RWPE1 (cell line): ENCODE results near the gene AVPR2.

Experiments used
- CTCF ChIA-PET: fragments of 350-600 bp; sonication (Branson Sonifier 250); formaldehyde crosslinking; extraction: SDS; loops from one replicate; lab custom pipeline; 2021; lab: Yijun Ruan, JAX
- POLR2A ChIA-PET: fragments of 400-600 bp; formaldehyde crosslinking; extraction: SDS; loops from one replicate; lab custom pipeline; 2020; ENCODE audit warnings: antibody characterized with exemption; ENCODE audit not compliant: low non-redundant PET; lab: Yijun Ruan, JAX
- DNase-seq: peaks from one replicate; pipeline ENCODE4 v3.0.0; 2012; ENCODE audit warnings: low spot score
- H3K27ac ChIP-seq: fragments of 450-650 bp; 2 replicates; pipeline ENCODE4 v1.5.1; 2017
- CTCF ChIP-seq: fragments of 450-650 bp; conservative IDR thresholded peaks from 2 replicates; pipeline ENCODE4 v1.5.1; 2017; ENCODE audit warnings: low read depth, mild to moderate bottlenecking

The AVPR2 gene

GRCh38 chrX:153889123-153889522, 15.3 kb upstream of the AVPR2 start:
- no peak overlapping the region for H3K27ac ChIP-seq
- DNase-seq = no peak
- no peak for TF ChIP-seq CTCF
- CTCF ChIA-PET = no interaction called here
- POLR2A ChIA-PET = no interaction called here

DNA sequence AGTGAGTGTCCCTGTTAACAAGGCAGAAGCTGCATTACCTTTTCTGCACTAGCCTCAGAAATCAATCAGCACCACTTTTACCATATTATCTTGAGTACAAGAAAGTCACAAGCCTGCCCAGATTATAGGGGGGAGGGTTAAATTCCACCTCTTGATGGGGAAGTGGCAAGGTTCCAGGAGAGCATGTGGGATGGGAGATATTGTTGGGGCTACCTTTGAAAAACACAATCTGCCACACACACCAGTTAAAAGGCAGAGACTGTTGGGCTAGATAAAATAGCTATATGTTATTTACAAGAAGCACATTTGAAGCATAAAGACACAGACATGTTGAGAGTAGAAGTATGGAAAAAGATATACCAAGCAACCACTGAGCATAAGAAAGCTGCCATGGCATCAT, 6.6 kb upstream of the AVPR2 start:
- TF ChIP-seq CTCF = no peak
- no peak for DNase-seq
- H3K27ac ChIP-seq = no peak overlapping the region
- POLR2A ChIA-PET = no interaction called here
- CTCF ChIA-PET = no interaction called here

DNA sequence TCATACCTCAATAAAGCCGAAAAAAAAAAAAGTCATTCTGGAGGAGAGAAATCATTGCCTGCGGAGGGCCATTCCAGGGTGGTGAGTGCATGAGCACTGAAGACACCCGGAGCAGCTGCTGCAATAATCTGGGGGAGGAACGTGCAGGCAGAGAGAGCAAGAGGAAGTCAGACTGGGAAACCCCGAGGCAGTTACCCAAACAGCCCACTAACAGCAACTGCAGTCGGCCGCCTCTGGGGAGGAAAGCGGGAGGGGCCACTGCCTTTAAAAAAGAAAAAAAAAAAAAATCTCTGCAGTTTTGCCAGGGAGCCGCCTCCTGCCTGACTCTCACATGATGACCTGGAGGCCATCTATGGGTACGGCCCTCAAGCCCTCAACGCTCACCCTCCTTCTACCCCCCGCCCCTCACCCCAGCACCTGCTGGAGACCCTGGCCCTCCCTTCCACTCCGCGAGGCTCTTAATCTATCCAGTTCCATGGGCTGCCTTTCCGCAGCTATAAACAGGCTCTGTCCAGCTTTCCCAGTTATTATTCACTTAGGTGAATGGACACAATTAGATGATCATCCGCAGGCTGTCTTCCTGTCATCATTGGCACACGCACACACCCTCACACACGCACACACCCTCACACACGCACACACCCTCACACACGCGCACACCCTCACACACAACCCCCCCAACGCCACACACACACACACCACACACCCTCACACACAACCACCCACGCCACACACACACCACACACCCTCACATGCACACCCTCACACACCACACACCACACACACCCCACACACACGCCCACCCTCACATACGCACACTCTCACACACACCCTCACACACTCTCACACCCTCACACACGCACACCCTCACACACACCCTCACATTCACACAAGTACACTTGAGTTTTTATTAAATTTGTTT, 3.4 kb upstream of the AVPR2 start:
- peak overlapping the region; percentile 89 for H3K27ac ChIP-seq
- CTCF ChIA-PET = interaction anchor here (0.7 to 1.0 kb wide), 3 partner anchors 22 to 345 kb away, joined by 3 to 8 read pairs (median 3); partner anchors contain the start of gene DUSP9
- DNase-seq = peak; percentile 81
- POLR2A ChIA-PET = no interaction called here
- TF ChIP-seq CTCF = no peak

DNA sequence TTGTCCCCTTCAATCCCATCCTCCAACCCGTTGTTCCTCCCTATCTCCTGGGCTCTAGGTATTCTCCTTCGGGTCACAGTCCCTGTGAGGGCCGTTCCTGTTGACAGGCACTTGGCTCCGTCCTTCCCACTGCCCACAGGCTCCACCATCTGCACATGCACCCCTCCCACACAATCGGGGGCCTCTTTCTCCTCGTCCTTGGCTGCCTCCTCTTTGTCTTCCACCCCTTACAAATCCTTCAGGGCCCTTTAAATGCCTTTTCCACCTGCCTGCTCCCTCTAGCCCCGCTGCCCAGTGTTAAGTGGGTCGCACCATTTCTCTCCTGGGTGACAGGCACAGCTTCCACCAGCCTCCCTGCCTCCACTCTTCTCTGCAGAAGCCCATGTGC, 2.7 kb upstream of the AVPR2 start:
- no peak for DNase-seq
- no peak for TF ChIP-seq CTCF
- ChIA-PET POLR2A (no interaction called here), CTCF (interaction anchor here (1.0 kb wide), 1 partner anchor 21 kb away, joined by 3 read pairs; no protein-coding TSS in a partner anchor)
- H3K27ac ChIP-seq = peak overlapping the region; percentile 89

DNA sequence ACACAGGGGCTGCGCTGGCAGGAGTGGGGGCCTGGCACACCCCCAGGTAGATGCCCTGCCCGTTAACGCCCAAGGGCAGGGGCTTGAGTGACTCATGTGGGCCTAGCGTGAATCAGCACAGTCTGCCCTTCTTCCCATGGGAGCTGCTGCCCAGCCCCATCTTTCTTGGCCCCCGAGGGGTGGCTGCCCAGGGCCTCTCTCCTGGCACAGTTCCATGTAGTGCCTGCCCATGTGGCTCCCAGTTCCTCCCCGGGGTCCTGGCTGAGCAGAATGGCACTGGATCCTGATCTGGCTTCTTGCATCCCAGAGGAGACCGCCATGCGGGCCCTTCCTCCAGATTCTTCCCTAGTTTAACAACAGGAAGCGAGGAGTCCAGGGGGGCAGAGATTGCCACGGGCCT, 2.1 kb upstream of the AVPR2 start:
- no peak for TF ChIP-seq CTCF
- ChIA-PET POLR2A (no interaction called here), CTCF (no interaction called here)
- no peak for DNase-seq
- H3K27ac ChIP-seq = peak overlapping the region; percentile 89

DNA sequence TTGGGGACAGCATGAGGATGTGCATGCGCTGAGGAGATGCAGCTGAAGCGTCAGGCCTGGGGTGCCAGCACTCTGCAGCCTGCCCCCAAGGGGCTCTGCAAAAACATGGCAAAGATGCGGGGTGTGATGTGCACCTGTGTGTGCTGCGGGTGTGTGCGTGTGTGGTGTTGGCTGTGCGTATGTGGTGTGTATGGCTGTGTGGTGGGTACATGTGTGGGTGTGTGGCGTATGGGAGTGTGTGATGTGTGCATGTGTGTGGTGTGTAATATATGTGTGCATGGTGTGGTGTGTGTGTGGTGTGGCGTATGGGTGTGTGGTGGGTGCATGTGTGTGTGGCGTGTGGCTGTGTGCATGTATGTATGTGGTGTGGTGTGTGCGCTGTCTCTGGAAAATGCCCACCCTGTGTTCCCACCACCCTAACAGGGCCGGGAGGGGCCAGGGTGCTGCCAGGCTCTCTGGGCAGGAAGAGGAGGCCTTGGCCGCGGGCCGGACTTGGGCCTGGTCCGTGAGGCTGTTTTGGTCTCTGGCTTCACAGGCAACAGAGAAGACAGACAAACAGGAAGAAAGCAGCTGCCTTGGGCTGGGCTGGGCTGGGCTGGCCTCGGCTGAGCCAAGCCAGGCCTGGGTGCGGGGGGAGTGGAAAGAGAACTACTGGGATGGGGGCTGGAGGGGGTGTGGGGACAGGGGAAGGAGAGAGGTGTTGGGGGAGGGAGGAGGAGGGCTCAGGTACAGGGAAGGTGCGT, 1.1 kb upstream of the AVPR2 start:
- H3K27ac ChIP-seq = peak overlapping the region; percentile 89
- ChIA-PET CTCF (no interaction called here), POLR2A (no interaction called here)
- TF ChIP-seq CTCF = no peak
- DNase-seq = no peak
